LNCaP clone FGC (cell line): ENCODE measurements around the gene SS18.
"Not testable (repeated sequence)": the region's sequence is repeated elsewhere in the genome, so short reads cannot be mapped to it uniquely, and the experiment has no call there.

Experiments
- DNase-seq: peaks from one replicate; pipeline ENCODE4 v3.0.0-alpha.2; 2011; ENCODE audit warnings: low read depth
- H3K4me3 ChIP-seq: 2 replicates; pipeline ENCODE4 v1.5.1; 2011; ENCODE audit warnings: mild to moderate bottlenecking, low read depth, low read length, control low read depth
- CTCF ChIP-seq: IDR thresholded peaks from 2 replicates; pipeline ENCODE4 v1.5.1; 2012; ENCODE audit warnings: mild to moderate bottlenecking; ENCODE audit not compliant: control insufficient read depth, insufficient read depth; ENCODE audit errors: extremely low read depth

The SS18 gene

GRCh38 chr18:26090130-26091046 lies at the start of gene SS18:
TSS of gene SS18 (minus strand) at chr18:26090613. CDS start at chr18:26090569, 44 bp downstream.
- H3K4me3 ChIP-seq, result peak within 1 kb of the TSS; percentile 64
- no peak for TF ChIP-seq CTCF
- DNase-seq, result peak; percentile 71

GRCh38 chr18:26135548-26135947 lies 45.1 kb upstream of the SS18 start:
- H3K4me3 ChIP-seq, result no peak overlapping the region
- no peak for DNase-seq
- no peak for TF ChIP-seq CTCF

- no peak for DNase-seq
- no peak for TF ChIP-seq CTCF
- no peak overlapping the region for H3K4me3 ChIP-seq
Measured at GRCh38 chr18:26134107-26134506, 43.7 kb upstream of the SS18 start.

- no peak within 1 kb of the TSS for H3K4me3 ChIP-seq
- no peak for TF ChIP-seq CTCF
- no peak for DNase-seq
Measured at GRCh38 chr18:26133652-26134051, 43.2 kb upstream of the SS18 start, which contains the start of gene PSMA8. TSS of gene PSMA8 (plus strand) at chr18:26133869. CDS start at chr18:26133966, 97 bp downstream.

GRCh38 chr18:26128192-26128591 lies 37.8 kb upstream of the SS18 start:
- not testable (repeated sequence) for H3K4me3 ChIP-seq, DNase-seq

GRCh38 chr18:26127786-26128185 lies 37.4 kb upstream of the SS18 start:
- H3K4me3 ChIP-seq, result no peak overlapping the region
- no peak for TF ChIP-seq CTCF
- DNase-seq, result no peak

- not testable (repeated sequence) for H3K4me3 ChIP-seq, DNase-seq
Measured at GRCh38 chr18:26121994-26122393, 31.6 kb upstream of the SS18 start.

GRCh38 chr18:26121476-26121875 lies 31.1 kb upstream of the SS18 start:
- no peak for DNase-seq
- no peak overlapping the region for H3K4me3 ChIP-seq
- no peak for TF ChIP-seq CTCF
